GM19328 (cell line): ENCODE results near the gene LMO4.

Source experiments
- ATAC-seq: cut with Tn5 transposase; IDR thresholded peaks from one replicate; pipeline ENCODE4 v1.9.1; 2021; ENCODE audit warnings: mild to moderate bottlenecking, moderate library complexity; ENCODE audit not compliant: unreplicated experiment

LMO4 gene

DNA sequence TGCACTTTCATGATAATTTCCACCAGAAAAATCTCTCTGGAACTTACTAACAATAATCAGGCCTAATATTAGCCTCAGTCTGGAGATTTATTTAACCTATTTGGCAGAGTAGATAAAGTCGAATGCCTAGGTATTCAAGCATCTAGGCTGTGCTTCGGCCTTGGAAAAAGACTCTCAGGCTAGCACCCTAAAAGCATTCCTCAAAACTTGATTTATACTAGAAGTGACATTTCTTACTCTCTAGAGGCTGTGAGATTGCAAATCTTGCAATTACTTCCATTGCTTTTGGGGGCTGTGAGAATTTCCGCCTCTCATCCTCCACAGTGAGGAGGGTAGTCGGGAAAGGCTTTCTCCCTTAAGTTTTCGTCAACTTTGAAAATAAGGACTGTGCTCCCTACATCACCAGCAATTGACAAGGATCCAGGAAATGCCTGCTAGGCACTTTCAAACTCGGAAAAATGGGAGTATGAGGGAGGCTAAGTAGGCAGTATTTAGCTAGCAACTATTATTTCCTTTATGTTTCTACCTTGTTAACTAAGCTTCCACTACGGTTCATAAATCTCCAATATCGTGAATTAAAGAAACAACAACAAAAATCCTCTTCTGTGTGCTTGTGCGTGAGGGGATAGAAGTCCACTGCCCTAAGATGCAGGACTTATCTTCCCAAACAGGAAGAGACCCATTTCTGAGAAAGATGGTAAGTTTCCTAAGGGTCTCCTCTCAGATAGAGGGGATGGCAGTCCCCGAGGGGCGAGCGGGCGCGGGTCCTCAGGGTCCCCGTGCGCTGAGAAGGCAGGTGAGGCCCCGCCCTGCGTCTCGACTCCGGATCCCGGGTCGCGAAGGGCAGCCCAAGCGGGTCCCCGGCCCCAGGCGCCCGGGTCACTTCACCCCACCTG lies 1.1 kb upstream of the LMO4 start:
- ATAC-seq = no peak

DNA sequence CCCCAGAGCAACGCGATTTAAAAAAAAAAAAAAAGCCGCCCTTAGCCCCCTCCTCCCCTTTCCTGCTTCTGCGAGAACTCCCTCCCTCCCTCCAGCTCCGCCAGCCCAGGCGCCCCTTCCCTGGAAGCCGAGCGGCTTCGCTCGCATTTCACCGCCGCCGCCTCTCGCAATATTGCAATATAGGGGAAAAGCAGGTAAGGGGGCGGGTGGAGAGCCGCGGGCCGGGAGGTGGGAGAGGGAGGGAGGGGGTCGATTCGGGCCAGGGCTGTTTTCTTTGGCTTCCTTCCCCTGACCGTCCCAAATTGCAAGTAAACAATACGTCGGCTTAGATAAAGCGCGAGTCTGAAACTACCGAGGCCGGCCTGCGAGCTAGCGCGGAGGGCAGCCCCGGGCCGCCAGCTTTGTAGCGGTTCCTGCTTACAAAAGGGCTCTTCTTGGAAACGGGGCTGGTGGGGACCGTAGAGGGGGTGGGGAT lies 408 bp downstream of the LMO4 start:
- no peak for ATAC-seq

DNA sequence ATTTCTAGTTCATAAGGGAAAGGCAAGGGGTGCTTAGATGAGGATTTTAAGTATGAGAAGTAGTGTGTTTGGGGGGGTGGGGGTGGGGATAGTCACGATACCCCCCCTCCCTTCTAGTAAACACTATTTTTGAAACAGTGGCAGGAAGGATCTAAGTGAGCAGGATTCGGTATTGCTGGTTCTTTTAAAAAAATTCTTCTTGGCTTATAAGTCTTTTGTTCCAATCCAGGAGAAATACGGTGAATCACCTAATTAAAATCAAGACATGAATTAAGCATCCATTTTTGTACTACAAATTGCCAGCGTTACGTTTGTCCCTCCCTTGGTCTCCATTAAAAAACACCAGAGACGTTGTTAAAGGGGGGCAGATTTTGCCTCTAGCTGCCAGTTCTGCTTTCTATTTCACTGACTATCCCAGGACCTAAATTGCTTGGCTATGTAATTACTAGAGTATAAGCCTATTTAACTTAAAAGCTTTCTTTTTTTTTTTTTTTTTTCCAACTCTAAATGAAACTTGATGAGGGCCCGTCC lies 911 bp downstream of the LMO4 start:
- no peak for ATAC-seq

DNA sequence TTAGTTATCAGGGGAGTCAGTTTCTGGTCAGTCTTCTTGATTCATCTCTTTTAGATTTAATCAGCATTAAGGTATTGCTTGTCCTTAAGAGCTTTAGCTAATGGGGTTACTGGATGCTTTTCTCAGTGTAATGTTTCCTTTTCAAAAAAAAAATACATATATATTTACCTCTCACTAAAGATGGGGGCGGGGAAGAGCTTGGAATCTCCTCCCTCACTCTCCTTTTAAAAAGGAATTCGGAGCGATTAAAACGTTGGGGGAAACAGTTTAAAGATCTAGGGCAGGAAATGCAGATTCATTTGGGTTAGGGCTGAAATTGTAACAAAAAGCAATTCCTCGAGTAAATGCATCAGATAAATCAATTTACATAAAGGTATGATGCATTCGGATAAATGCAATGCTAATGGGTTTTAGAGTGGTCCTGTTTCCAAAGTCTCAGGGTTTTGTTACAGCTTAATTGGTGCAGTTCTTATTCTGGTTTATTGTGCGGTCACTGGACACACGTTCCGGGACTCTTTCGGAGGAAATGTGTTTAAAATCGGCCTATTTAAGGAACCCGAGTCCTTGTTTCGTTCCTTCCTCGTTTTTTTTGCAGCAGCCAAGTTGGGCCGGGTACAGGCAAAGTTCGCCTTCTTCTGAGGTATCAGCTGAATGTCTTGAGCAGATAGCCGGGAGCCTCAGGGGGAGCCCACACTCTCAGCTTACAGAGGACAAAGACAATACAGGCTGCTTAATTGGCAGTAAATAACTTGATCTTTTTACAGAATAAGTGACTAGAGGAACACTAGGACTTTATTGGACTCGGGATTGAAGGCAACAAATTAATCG lies 1.6 kb downstream of the LMO4 start:
- no peak for ATAC-seq

DNA sequence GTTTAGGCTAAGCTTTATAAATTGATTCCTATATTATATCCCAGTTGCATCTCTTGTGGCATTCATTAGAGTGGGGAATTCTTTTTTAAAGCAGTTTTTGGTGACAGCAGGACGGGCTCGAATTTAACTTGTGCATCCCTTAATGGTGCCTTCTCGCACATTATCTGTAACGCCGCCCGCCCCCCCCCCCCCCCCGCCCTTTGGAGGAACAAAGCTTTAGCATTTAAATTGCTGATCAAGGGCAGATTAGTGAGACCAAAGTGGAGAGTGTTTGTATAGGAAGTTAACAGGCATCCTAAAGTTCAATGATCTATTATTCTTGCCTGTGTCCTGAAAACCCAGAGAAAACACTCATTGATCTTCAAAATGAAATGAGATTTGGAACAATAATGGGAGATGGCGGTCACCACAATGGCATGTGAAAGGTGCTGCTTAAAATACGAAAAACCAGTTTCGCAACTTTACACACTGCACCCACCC lies 2.2 kb downstream of the LMO4 start:
- no peak for ATAC-seq

DNA sequence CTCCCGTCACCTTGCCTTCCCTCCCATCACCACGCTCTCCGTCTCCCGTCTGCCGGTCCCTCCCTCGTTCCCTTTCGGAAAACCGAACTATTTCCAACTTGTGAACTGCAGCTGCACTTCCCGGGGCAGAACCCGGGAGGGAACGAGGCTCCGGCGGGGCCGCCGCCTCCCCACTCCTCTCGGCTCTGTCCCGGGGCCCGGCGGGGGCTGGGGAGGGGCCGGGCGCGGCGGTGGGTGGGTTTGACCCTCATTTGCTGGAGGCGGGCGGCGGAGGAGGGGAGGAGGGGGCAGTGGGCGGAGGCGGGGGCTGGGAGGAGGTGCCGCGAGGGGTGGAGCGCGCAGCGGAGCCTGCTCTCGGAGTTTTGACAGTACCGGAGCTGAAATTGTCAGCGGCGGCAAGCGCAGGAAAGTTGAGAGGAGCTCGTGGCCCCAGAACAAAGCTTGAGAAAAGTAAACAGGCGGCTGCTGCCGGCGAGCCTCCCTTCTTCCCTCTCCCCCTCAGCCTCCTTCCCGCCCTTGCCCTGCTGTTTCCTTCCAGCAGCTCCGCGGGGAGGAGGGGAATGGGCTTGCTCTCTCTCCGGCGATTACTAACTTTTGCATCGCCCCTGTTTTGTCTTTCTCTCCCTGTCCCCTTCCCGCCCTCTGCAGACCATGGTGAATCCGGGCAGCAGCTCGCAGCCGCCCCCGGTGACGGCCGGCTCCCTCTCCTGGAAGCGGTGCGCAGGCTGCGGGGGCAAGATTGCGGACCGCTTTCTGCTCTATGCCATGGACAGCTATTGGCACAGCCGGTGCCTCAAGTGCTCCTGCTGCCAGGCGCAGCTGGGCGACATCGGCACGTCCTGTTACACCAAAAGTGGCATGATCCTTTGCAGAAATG lies 2.9 kb downstream of the LMO4 start:
- ATAC-seq = no peak

DNA sequence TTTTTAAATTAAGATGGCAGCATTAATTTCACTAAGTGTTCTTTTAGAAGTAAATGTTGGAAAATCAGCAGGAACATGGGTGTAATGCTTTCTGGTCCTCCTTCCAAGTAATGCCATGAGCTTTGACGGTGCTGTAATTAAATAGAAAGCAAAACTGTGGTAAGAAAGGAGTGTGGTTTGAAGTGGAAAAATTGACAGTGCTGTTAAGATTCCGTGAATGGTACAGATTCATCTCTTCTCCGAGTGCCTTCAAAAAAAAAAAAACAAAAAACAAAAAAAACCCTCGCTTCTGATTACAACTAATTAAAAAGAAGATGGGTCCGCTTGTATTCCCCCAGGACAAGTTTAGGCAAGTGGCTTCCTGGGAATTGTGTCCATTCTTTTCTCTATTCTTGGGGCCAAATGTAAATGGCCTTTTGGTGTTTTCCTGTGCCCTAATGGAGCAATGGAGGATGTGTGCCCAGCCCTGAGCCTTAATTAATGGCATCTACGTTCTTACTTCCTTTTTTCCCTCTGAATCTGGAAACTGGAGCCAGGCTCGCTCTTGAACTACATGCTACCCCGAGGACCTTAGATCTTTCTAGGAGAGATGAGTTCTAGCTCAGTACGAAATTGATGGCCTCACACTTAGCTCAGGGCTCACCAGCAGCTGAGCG lies 5.1 kb downstream of the LMO4 start:
- no peak for ATAC-seq

DNA sequence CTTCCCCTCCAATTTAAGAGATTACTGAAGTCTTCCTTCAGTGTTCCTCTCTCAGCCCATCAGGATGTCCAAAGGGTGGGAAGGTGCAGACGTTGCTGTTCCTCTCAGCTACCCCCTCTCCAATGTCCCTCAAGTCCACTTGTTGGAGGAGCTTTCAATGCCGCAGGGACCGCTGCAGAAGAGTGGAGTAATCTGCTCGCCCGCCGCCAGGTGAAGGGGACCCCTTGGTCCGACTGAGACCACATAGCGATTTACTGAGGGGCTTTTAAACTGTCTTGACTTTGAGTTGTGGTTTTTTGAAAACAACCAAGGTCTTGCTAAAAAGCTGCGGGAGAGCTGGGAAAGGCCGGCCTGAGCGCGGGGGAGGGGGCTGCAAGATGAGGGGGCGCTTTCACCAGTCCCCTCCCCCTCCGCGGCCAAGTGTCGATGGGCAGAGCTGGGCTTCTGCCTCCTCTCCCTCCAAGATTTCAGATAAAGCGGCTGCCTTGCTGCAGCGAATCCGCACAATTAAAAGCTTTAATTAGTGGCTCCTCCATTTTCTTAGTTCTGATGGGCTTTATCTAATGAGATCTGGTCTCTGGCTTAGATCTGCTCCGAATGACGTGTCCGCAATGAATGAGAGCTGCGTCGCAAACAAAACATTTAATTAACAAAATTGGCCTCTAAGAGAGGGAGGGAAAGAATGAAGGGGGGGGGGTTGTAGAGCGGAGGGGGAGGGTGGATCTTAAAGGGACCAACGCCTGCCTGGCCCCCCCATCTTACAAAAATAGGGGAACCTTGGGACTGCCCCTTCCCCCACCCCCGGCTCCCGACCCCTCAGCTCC lies 5.9 kb downstream of the LMO4 start:
- peak; percentile 1 for ATAC-seq

DNA sequence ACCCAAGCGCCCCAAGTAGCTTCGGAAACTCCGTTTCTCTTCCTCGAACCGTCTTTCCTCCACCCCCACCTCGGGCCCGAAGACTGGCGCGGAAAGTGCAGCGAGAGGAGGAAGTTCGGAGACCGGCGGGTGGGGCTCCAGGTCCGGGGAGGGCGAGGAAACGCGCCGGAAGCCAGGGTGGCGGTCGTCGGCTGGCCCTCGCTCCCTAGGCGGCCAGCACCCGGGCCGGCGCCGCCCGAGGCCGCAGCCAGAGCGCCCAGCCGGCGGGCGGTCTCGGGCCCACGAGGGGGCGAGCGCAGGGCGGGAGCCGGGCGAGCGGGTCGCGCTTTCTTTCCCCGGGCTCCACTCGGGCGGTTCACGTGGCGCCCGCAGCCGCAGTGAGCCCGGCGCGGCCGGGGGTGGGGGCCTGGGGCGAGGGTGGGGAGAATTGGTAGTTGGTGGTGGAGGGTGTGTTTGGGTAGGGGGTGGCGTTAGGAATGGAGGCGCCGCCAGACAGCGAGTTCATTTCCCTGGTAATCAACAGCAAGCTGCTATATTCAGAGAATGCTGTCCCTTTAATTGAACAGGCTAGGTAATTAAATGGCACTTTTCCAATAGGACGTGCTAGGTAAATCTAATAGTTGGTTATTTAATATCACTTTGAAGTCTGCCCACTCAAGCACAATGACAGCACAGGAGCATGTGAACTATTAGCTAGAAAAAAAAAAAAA lies 6.7 kb downstream of the LMO4 start:
- peak; percentile 34 for ATAC-seq

DNA sequence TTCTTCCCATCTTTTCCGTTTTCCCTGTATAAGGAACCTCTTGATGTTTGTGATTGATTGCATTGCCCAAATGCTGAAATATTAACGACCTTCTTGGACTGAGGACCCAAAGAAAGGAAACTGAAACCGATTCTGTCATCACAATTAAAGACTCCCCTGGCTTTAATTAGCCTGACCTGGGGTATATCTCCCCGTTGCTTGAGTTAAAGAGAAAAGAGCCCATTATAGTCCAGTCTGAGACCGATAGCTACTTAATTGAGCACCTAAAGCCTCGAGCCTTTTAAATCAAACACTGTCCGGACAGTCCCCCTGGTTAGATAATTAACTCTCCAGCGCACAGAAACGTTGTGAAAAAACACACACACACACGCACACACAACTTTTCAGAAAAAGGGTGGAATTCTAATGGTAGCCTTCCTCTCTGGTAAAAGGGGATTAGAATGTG lies 8.0 kb downstream of the LMO4 start:
- no peak for ATAC-seq

DNA sequence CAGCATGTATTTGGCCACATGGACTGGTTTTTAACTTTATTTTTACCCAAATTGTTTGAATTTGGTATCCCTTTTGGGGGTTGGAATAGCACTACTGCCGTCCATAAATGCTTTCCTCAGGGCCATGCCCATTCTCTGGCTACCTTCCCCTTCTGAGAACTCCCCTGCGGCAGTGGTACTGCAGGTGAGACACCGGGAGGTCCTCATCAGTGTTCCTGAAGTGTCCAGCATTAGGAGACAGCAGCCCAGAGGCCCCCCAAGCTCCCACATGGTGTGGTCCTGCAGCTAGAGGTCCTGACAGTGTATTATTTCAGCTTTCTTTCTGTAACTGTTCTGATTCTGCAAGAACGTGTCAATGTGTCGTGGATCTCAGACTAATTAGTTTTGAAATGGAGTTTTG lies 8.9 kb downstream of the LMO4 start:
- no peak for ATAC-seq

DNA sequence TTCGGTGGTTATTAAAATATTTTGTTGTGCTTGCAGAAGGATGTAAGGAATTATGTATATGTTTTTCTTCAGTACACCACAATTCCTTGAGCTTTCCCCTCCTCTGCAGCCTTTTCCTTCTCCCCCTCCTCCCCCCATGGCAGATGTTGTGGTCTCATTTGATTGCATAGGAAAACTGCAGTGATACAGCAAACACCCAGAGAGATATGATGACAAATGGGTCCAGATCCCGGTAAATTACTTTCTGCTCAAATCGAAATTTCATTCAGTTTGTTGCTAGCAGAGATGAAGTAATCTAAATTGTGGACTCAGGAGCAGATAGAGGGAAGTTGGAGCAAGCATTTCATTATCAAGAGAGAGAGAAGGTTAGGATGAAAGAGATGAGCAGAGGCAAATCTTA lies 9.9 kb downstream of the LMO4 start:
- ATAC-seq = no peak

DNA sequence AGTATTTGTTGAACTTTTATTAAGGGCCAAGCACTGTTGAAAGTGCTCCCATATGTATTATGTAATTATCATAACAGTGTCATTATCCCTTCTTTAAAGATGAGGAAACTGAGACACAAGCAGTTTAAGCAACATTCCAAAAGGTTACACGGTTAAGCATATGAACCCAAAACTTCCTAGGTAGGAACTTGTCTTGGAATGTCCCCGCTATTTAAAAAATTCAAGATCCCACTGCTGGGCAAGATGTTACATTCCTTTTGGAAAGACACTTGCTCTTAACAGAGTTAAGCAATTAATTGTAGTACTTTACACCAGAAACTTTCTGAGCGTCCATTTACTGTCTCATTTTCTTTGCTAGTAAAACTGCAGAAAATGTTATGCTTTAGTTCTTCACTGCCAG lies 15.6 kb downstream of the LMO4 start:
- no peak for ATAC-seq

DNA sequence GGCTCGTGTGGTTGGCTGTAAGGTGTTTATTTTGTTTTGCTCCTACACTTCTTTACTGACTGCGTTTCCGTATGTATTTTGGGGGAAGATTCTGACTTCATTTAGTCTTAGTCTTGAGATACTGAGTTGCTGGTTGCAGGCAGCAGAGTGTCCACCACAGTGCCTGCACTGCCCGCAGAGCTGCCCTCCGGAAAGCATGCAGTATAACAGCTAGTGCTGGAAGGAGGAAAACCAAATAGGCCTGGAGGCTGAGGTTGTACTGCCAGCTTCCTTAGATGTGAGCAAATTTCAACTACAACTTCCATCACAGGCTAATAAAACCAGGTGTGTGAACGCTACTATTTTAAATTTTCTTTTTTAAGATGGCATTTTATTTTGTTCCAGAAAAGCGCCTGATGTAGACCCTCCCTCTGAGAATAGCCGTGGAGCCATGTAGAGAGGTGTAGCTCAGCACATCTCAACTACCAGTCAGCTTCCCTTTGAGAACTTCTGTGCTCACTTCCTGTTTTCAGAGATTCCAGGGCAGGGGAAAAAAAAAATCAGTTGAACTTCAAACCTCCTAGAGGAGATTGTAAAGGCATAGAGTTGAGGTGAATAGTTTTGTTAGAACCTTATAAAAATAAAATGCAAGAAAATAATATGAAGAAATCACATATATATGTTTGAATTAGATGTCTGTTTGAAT lies 17.6 kb downstream of the LMO4 start:
- no peak for ATAC-seq

DNA sequence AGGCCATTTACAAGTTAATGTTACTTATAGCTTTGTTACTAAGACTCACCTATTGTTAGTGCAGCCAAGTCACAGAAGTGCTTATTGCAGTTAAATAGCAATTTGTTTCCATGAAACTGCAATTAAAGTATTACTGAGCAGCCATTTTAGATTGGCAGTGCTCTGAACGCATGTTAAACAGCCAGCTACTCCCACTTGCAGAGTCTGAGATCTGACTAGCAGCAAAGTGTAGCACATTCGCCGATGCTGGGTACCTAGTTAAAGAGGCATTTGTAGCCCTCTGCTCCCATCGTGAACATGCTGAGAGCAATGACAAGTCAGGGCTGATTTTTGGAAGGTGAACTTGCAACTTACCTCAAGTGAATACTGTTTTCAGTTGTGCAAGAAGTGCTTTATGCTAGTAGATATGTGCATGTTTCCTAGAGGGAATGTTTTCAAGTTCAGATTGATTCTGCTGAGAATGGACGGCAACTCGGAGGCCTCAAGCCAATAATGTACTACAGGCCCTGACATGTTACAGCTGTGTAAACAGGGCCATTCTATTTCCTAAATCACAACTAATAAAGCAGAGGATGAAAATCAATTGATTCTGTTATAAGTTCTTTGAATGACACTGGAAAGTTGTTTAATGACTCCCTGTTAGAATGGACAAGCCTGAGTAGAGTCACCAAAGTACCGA lies 19.8 kb downstream of the LMO4 start:
- ATAC-seq = no peak

DNA sequence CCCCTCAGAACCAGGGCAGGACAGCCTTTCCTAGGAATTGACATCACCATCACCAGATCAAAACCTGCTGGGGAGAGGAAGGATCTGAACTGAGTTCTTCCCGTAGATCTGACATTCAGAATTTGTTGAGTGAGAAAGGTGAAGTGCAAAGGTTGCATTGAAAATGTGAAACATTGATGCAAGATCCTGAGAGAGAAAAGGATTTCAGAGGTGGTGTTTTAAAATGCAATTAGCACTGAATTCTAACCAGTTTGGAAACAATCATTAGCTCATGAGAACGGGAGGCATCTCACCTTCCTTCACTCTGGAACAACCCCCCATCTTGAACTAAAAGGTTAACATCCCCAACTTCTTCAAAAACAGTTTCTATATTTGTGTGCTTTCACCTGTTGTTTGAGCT lies 20.4 kb downstream of the LMO4 start:
- ATAC-seq = no peak

DNA sequence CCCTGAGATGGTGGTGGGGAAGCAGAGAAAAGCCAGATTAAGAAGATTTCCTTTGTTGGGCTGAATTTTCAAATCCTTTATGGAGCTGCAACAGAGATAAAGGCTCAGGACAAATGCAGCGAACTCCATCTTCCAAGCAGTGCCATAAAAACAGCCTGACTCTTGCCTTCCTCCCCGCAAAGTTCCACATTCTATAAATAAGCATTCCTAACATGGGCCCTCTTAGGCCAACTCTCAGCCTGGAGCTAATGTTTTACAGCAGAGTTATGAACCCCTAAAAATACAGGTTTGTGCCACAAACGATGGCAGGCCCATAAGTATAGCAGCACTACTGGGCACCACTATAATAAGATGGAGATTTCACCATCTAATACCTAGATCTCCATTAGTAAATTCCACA lies 27.2 kb downstream of the LMO4 start:
- ATAC-seq = no peak
